Liver (tissue), 3 donors: ENCODE results near the gene HPN.

Experiments used
- ATF3 ChIP-seq: IDR thresholded peaks from 2 replicates; pipeline ENCODE4 v1.6.1; 2016; ENCODE audit warnings: antibody characterized with exemption
- CTCF ChIP-seq: fragments of 150-350 bp; IDR thresholded peaks from 2 replicates; pipeline ENCODE4 v1.5.1; 2017; ENCODE audit warnings: improper control_type of control experiment, low read depth, low read length; ENCODE audit not compliant: missing input control
- MAX ChIP-seq: IDR thresholded peaks from 2 replicates; pipeline ENCODE4 v1.6.1; 2016; ENCODE audit warnings: antibody characterized with exemption
- REST ChIP-seq: IDR thresholded peaks from 2 replicates; pipeline ENCODE4 v1.6.1; 2016; ENCODE audit warnings: antibody characterized with exemption, mild to moderate bottlenecking
- RXRA ChIP-seq, 2 donors: IDR thresholded peaks; 2 replicates each; pipeline ENCODE4 v1.6.1; 2017 to 2018; ENCODE audit warnings: antibody characterized with exemption in 2 of 2, mild to moderate bottlenecking in 1 of 2
- TAF1 ChIP-seq: conservative IDR thresholded peaks from 2 replicates; pipeline ENCODE4 v1.6.1; 2016; ENCODE audit warnings: antibody characterized with exemption, mild to moderate bottlenecking
- YY1 ChIP-seq: IDR thresholded peaks from 2 replicates; pipeline ENCODE4 v1.6.1; 2016; ENCODE audit warnings: antibody characterized with exemption, mild to moderate bottlenecking
- ZBTB33 ChIP-seq: IDR thresholded peaks from 2 replicates; pipeline ENCODE4 v1.6.1; 2016; ENCODE audit warnings: antibody characterized with exemption
- donor health status: healthy.
- donor health status: healthy.

- no peak for TF ChIP-seq ATF3
- no peak for TF ChIP-seq CTCF
- TF ChIP-seq REST: no peak
- no peak for TF ChIP-seq YY1
- TF ChIP-seq RXRA (IDR thresholded peaks at IDR 0.05): peak in 1 of 2 donors; percentile 33
- TF ChIP-seq ZBTB33: no peak
- TF ChIP-seq TAF1: no peak
- no peak for TF ChIP-seq MAX
Observed at GRCh38 chr19:35099155-35099896, 57.8 kb downstream of the HPN start.
